HCT116 (cell line): Measurements from ENCODE around the gene PSENEN. TPM values are rescaled to one million over a fixed set of nuclear protein-coding genes. Genes with fewer than 3 reads are reported as not detected.

Experiments
- ATAC-seq: fragments of 200-7000 bp; cut with Tn5 transposase; 2 replicates; pipeline ENCODE4 v1.9.1; 2020; ENCODE audit warnings: mild to moderate bottlenecking, moderate library complexity
- BruUV-seq: library from RNA; stranded (reverse); fragments of 400-500 nt; replicated peaks from 2 replicates; lab custom pipeline; 2021; lab: Mats Ljungman, UMichigan
- CTCF ChIA-PET: fragments of 300-600 bp; sonication (Branson Sonifier 250); formaldehyde crosslinking; loops from one replicate; lab custom pipeline; 2021; ENCODE audit warnings: antibody characterized with exemption; lab: Charles Lee
- POLR2A ChIA-PET: fragments of 300-600, 350-600 bp; sonication (Branson Sonifier 250); formaldehyde crosslinking; loops from one replicate; lab custom pipeline; 2021; ENCODE audit warnings: antibody characterized with exemption; lab: Charles Lee
- RAD21 ChIA-PET, 2 experiments: fragments of 300-600 bp; sonication (Branson Sonifier 250); formaldehyde crosslinking; loops; one replicate each; lab custom pipeline; 2023; ENCODE audit warnings: low total read pairs in 2 of 2; ENCODE audit not compliant: uncharacterized antibody in 2 of 2, unreplicated experiment in 2 of 2, low non-redundant PET in 1 of 2; lab: Charles Lee
- DNase-seq: peaks from one replicate; pipeline ENCODE4 v3.0.0-alpha.2; 2010; ENCODE audit warnings: low read depth, low spot score
- H2AFZ ChIP-seq: fragments of 200-600 bp; shearing (Covaris generic), sonication (generic); 2 replicates; pipeline ENCODE4 v1.6.1; 2017; ENCODE audit warnings: low read depth, mixed run types, mixed read lengths, antibody characterized with exemption, low read length; ENCODE audit not compliant: poor library complexity, severe bottlenecking
- H3K27ac ChIP-seq: 2 replicates; pipeline ENCODE4 v1.5.1; 2012; ENCODE audit warnings: low read depth, low read length
- H3K27me3 ChIP-seq: fragments of 200-600 bp; sonication (generic); 2 replicates; pipeline ENCODE4 v1.6.1; 2016; ENCODE audit warnings: mixed run types, low read length, mixed read lengths; ENCODE audit not compliant: insufficient read depth
- H3K36me3 ChIP-seq, 2 experiments: fragments of 200-500 bp in 1 of 2; fragments of 200-600 bp in 1 of 2; sonication (Bioruptor generic) in 1 of 2; sonication (generic) in 1 of 2; 2 replicates each; pipeline versions ENCODE4 v1.5.1 to v1.6.1; 2014 to 2016; ENCODE audit warnings: low read length in 2 of 2, inconsistent platforms in 1 of 2, mixed read lengths in 1 of 2, mixed run types in 1 of 2; ENCODE audit not compliant: insufficient read depth in 2 of 2, control insufficient read depth in 1 of 2
- H3K4me1 ChIP-seq, 2 experiments: fragments of 200-600 bp in 1 of 2; sonication (generic) in 1 of 2; 2 replicates each; pipeline versions ENCODE4 v1.5.1 to v1.6.1; 2012 to 2017; ENCODE audit warnings: low read length in 2 of 2, inconsistent platforms in 1 of 2, mild to moderate bottlenecking in 1 of 2, mixed read lengths in 1 of 2, mixed run types in 1 of 2, moderate library complexity in 1 of 2; ENCODE audit not compliant: insufficient read depth in 2 of 2, control insufficient read depth in 1 of 2
- H3K4me2 ChIP-seq: fragments of 200-600 bp; sonication (generic); 2 replicates; pipeline ENCODE4 v1.6.1; 2017; ENCODE audit warnings: mixed run types, low read length, mixed read lengths
- H3K4me3 ChIP-seq, 2 experiments: fragments of 200-600 bp in 1 of 2; sonication (generic) in 1 of 2; replicated peaks in 1 of 2; 2 replicates each; pipeline ENCODE4 v1.5.1; 2011 to 2016; ENCODE audit warnings: low read length in 2 of 2, control low read depth in 1 of 2, low read depth in 1 of 2, mild to moderate bottlenecking in 1 of 2, mixed read lengths in 1 of 2, mixed run types in 1 of 2
- H3K79me2 ChIP-seq: fragments of 200-600 bp; sonication (generic); 2 replicates; pipeline ENCODE4 v1.6.1; 2017; ENCODE audit warnings: mild to moderate bottlenecking, mixed run types, low read length, moderate library complexity, mixed read lengths; ENCODE audit not compliant: insufficient read depth
- H3K9ac ChIP-seq: fragments of 200-600 bp; sonication (generic); 2 replicates; pipeline ENCODE4 v1.6.1; 2016; ENCODE audit warnings: low read length, mixed read lengths
- H3K9me2 ChIP-seq: fragments of 200-600 bp; sonication (generic), shearing (Covaris generic); 2 replicates; pipeline ENCODE4 v1.6.1; 2017; ENCODE audit warnings: mixed run types, mild to moderate bottlenecking, moderate library complexity; ENCODE audit not compliant: insufficient read depth
- H3K9me3 ChIP-seq, 2 experiments: fragments of 200-500 bp in 1 of 2; fragments of 200-600 bp in 1 of 2; sonication (Bioruptor generic) in 1 of 2; sonication (generic) in 1 of 2; 2 replicates each; pipeline ENCODE4 v1.6.1; 2014 to 2017; ENCODE audit warnings: low read length in 2 of 2, mixed read lengths in 2 of 2, inconsistent platforms in 1 of 2, low read depth in 1 of 2, mild to moderate bottlenecking in 1 of 2, mixed run types in 1 of 2, moderate library complexity in 1 of 2; ENCODE audit not compliant: control insufficient read depth in 1 of 2, insufficient read depth in 1 of 2
- H4K20me1 ChIP-seq: fragments of 200-600 bp; sonication (generic), shearing (Covaris generic); 2 replicates; pipeline ENCODE4 v1.6.1; 2017; ENCODE audit warnings: mixed run types, mild to moderate bottlenecking, moderate library complexity; ENCODE audit not compliant: insufficient read depth
- CBX3 ChIP-seq: IDR thresholded peaks from 2 replicates; pipeline ENCODE4 v1.6.1; 2012; ENCODE audit warnings: low read depth
- CEBPB ChIP-seq: IDR thresholded peaks from 2 replicates; pipeline ENCODE4 v1.6.1; 2012; ENCODE audit warnings: low read depth
- EGR1 ChIP-seq: IDR thresholded peaks from 2 replicates; pipeline ENCODE4 v1.6.1; 2012; ENCODE audit warnings: low read depth
- EZH2 ChIP-seq: fragments of 200-600 bp; sonication (generic); IDR thresholded peaks from 2 replicates; pipeline ENCODE4 v1.6.1; 2017; ENCODE audit warnings: antibody characterized with exemption, mixed run types
- EZH2phosphoT487 ChIP-seq: fragments of 200-600 bp; IDR thresholded peaks from 2 replicates; pipeline ENCODE4 v1.6.1; 2018; ENCODE audit warnings: antibody characterized with exemption, borderline replicate concordance
- FOSL1 ChIP-seq: IDR thresholded peaks from 2 replicates; pipeline ENCODE4 v1.6.1; 2012; ENCODE audit warnings: low read depth
- JUND ChIP-seq: IDR thresholded peaks from 2 replicates; pipeline ENCODE4 v1.6.1; 2012
- POLR2A ChIP-seq: IDR thresholded peaks from 2 replicates; pipeline ENCODE4 v1.7.0; 2011; ENCODE audit warnings: borderline replicate concordance; ENCODE audit not compliant: insufficient read depth, insufficient read length; ENCODE audit errors: extremely low read depth
- POLR2AphosphoS5 ChIP-seq: IDR thresholded peaks from 2 replicates; pipeline ENCODE4 v1.6.1; 2011; ENCODE audit warnings: mild to moderate bottlenecking, low read depth, low read length, moderate library complexity
- SIN3A ChIP-seq: IDR thresholded peaks from 2 replicates; pipeline ENCODE4 v1.6.1; 2012; ENCODE audit warnings: low read depth
- SP1 ChIP-seq: IDR thresholded peaks from 2 replicates; pipeline ENCODE4 v1.6.1; 2012; ENCODE audit warnings: low read depth
- TCF7L2 ChIP-seq: IDR thresholded peaks from 2 replicates; pipeline ENCODE4 v1.7.0; 2011; ENCODE audit warnings: borderline replicate concordance, inconsistent platforms; ENCODE audit not compliant: insufficient read depth, insufficient read length; ENCODE audit errors: extremely low read depth
- YY1 ChIP-seq: IDR thresholded peaks from 2 replicates; pipeline ENCODE4 v1.6.1; 2011; ENCODE audit warnings: low read length, low read depth, moderate library complexity, mild to moderate bottlenecking; ENCODE audit not compliant: insufficient replicate concordance; ENCODE audit errors: extremely low read depth
- ZFX ChIP-seq: fragments of 450-650 bp; IDR thresholded peaks from 2 replicates; pipeline ENCODE4 v1.6.1; 2017
- ZNF274 ChIP-seq: fragments of 200-500 bp; sonication (Bioruptor generic); IDR thresholded peaks from 2 replicates; pipeline ENCODE4 v1.6.1; 2014; ENCODE audit warnings: mild to moderate bottlenecking, low read depth, low read length, inconsistent platforms
- intact Hi-C: fragments of 100-400 bp; cut with micrococcal nuclease; formaldehyde crosslinking; loops from 2 replicates; pipeline ENCODE4 v1.10.0; 2022
- total RNA-seq: library from RNA; stranded (reverse); gene quantifications from one replicate; pipeline ENCODE4 v1.2.1, GENCODE V29; 2021; ENCODE audit not compliant: unreplicated experiment
- TF ChIP-seq, protein P1 (sequence below): IDR thresholded peaks from 2 replicates; pipeline ENCODE4 v1.6.1; 2012
- TF ChIP-seq, protein P2 (sequence below): IDR thresholded peaks from 2 replicates; pipeline ENCODE4 v1.6.1; 2012
- TF ChIP-seq, protein P3 (sequence below), 3 experiments: fragments of 200-600 bp in 1 of 3; sonication (generic) in 1 of 3; IDR thresholded peaks in 2 of 3; conservative IDR thresholded peaks in 1 of 3; 2 replicates each; pipeline ENCODE4 v1.5.1; 2012 to 2017; ENCODE audit warnings: low read depth in 2 of 3, low read length in 2 of 3, antibody characterized with exemption in 1 of 3, borderline replicate concordance in 1 of 3, control low read depth in 1 of 3, mild to moderate bottlenecking in 1 of 3, mixed read lengths in 1 of 3, mixed run types in 1 of 3, moderate library complexity in 1 of 3; ENCODE audit not compliant: insufficient read depth in 1 of 3

Gene PSENEN
- total RNA-seq, 1 experiment from 2014 or later, result 55.3 TPM

DNA sequence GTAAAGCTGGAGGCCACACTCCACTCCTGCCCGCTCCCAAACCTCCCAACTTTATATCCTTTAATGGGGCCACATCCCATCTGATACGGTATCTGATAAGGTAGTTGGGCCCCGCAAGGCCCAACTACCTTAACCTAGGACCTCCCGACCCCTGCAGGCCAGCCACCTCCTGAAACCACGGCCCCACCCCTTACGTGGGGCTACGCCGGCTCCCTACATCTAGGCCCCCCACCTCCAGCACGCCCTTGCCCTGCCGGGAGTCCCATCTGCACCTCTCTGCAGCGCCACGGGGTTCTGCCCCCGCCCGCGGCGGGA lies 5.4 kb upstream of the PSENEN start:
- ChIA-PET RAD21 (no interaction called here), POLR2A (interaction anchor here (0.7 to 2.2 kb wide), 5 partner anchors 8 to 230 kb away, joined by 4 to 8 read pairs (median 5); partner anchors contain the start of gene LIN37), CTCF (interaction anchor here (1.1 kb wide), 2 partner anchors 17 to 80 kb away, joined by 3 read pairs; no protein-coding TSS in a partner anchor)
- ATAC-seq, result peak; percentile 29
- H3K4me3 ChIP-seq, result peak overlapping the region; percentile 61 to 74
- DNase-seq, result no peak
- H3K9me2 ChIP-seq, result no peaks in the 10 kb centered on the region
- peak overlapping the region; percentile 72 for H3K9ac ChIP-seq
- TF ChIP-seq, protein P1, sequence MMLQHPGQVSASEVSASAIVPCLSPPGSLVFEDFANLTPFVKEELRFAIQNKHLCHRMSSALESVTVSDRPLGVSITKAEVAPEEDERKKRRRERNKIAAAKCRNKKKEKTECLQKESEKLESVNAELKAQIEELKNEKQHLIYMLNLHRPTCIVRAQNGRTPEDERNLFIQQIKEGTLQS, result no peak
- TF ChIP-seq ZFX (peak; percentile 8; the same call in 1 of the 2 replicates), ZNF274 (no peak)
- no peaks in the 10 kb centered on the region for H3K79me2 ChIP-seq
- peak overlapping the region; percentile 54 for H2AFZ ChIP-seq
- peak overlapping the region; percentile 73 for H3K27ac ChIP-seq
- H3K4me2 ChIP-seq, result peak overlapping the region; percentile 100
- no peaks in the 10 kb centered on the region for H3K27me3 ChIP-seq
- no TSS peak for BruUV-seq
- H3K4me1 ChIP-seq, result peaks cover 20 to 26% of the 10 kb centered on the region in 2 experiments; a peak in 3 of 4 replicates
- H3K36me3 ChIP-seq, result peaks cover 18 to 23% of the 10 kb centered on the region in 2 experiments; a peak in 3 of 4 replicates
- H4K20me1 ChIP-seq, result no peaks in the 10 kb centered on the region
- no peaks in the 10 kb centered on the region for H3K9me3 ChIP-seq
- intact Hi-C loops, result no loop called here

DNA sequence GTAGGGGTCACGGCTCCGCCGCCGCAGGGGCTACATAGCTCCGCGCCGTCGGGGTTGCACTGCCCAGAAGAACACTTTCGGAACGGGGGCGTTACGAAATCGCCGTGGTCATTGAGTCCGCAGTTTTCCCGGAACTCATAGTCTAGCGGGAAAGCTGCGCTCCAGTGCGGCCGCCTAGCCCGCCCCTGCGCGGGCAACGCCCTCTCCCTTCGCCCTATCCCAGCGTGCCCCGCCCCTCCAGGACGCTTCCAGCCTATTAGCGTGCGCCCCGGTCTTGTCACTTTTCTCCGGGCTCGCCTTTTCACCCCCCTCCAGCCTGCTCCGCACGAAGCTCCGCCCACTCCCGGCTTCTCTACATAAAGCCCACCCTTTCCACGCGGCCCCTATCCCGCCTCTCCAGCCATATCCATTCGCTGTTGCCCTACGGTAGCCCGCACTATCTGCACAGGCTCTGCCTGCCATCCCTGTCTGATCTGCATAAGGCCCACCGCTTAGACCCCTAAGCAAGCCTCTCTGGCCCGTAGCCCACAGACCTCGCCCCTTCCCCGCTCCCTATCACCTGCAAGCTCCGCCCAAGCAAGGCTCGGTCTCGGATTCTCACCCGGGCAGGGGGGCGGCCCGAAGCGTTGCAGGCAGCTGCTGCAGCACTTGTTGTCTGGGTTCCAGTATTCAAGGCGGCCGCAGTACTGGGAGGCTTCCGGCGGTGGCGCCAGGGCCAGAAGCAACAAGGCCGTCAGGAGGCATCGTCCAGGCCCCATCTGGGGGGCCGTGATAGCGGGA lies 4.8 kb upstream of the PSENEN start:
- Histone ChIP-seq H3K4me3 (peak overlapping the region; percentile 61 to 74), H3K79me2 (peaks cover 1% of the 10 kb centered on the region; the same call in 1 of the 2 replicates), H3K4me2 (peak overlapping the region; percentile 100), H3K4me1 (peaks cover 20 to 26% of the 10 kb centered on the region in 2 experiments; a peak in 3 of 4 replicates), H3K9me3 (no peaks in the 10 kb centered on the region), H3K9ac (peak overlapping the region; percentile 72), H3K27ac (peak overlapping the region; percentile 73), H3K9me2 (no peaks in the 10 kb centered on the region), H2AFZ (peak overlapping the region; percentile 78), H3K27me3 (no peaks in the 10 kb centered on the region), H4K20me1 (no peaks in the 10 kb centered on the region), H3K36me3 (peaks cover 14 to 23% of the 10 kb centered on the region in 2 experiments; a peak in 3 of 4 replicates)
- no TSS peak for BruUV-seq
- ATAC-seq (peak; percentile 80), DNase-seq (peak; percentile 87)
- intact Hi-C loops, result no loop called here
- ChIA-PET CTCF (interaction anchor here (1.1 kb wide), 2 partner anchors 17 to 79 kb away, joined by 3 read pairs; no protein-coding TSS in a partner anchor), POLR2A (interaction anchor here (0.7 to 2.2 kb wide), 7 partner anchors 8 to 230 kb away, joined by 3 to 8 read pairs (median 4); partner anchors contain the start of gene LIN37), RAD21 (interaction anchor here (0.8 kb wide), 2 partner anchors 8 to 191 kb away, joined by 3 read pairs; partner anchors contain the start of gene LIN37 (in 1 of the 2))
- TF ChIP-seq FOSL1, result no peak
- TF ChIP-seq, protein P2, sequence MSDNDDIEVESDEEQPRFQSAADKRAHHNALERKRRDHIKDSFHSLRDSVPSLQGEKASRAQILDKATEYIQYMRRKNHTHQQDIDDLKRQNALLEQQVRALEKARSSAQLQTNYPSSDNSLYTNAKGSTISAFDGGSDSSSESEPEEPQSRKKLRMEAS, result peak; percentile 55; the same call in 1 of the 2 replicates
- peak; percentile 41 for TF ChIP-seq POLR2AphosphoS5
- TF ChIP-seq SIN3A, result 0 out of 2 replicates have a peak, but pooled peaks have one; percentile 52
- TF ChIP-seq EZH2, result no peak
- no peak for TF ChIP-seq CBX3
- no peak for TF ChIP-seq EZH2phosphoT487
- TF ChIP-seq YY1, result no peak
- TF ChIP-seq ZFX, result peak; percentile 18; the same call in 1 of the 2 replicates
- TF ChIP-seq CEBPB, result no peak
- TF ChIP-seq EGR1, result 0 out of 2 replicates have a peak, but pooled peaks have one; percentile 10
- peak; percentile 81 for TF ChIP-seq POLR2A
- no peak for TF ChIP-seq JUND
- peak; percentile 84 for TF ChIP-seq SP1
- TF ChIP-seq TCF7L2, result no peak
- TF ChIP-seq, protein P3, sequence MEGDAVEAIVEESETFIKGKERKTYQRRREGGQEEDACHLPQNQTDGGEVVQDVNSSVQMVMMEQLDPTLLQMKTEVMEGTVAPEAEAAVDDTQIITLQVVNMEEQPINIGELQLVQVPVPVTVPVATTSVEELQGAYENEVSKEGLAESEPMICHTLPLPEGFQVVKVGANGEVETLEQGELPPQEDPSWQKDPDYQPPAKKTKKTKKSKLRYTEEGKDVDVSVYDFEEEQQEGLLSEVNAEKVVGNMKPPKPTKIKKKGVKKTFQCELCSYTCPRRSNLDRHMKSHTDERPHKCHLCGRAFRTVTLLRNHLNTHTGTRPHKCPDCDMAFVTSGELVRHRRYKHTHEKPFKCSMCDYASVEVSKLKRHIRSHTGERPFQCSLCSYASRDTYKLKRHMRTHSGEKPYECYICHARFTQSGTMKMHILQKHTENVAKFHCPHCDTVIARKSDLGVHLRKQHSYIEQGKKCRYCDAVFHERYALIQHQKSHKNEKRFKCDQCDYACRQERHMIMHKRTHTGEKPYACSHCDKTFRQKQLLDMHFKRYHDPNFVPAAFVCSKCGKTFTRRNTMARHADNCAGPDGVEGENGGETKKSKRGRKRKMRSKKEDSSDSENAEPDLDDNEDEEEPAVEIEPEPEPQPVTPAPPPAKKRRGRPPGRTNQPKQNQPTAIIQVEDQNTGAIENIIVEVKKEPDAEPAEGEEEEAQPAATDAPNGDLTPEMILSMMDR (IDR thresholded peaks at IDR 0.05 in 2 of 3, conservative IDR thresholded peaks at IDR 0.05 in 1 of 3; ENCODE audit: borderline replicate concordance in 1 of 3, insufficient read depth in 1 of 3, low read depth in 2 of 3, low read length in 2 of 3), result peak in 1 of 3 experiments; percentile 30; a peak in 1 of 6 replicates
